NCI-H2196 (cell line): ENCODE results near the gene MRPS30.
"Not testable (repeated sequence)": the region's sequence is repeated elsewhere in the genome, so short reads cannot be mapped to it uniquely, and the experiment has no call there.

Experiments used
- DNase-seq: peaks from one replicate; lab custom pipeline; 2025; ENCODE audit not compliant: unreplicated experiment; lab: John Stamatoyannopoulos, UW

The MRPS30 gene

GRCh38 chr5:44808435-44809214, at the start of gene MRPS30:
MRPS30 (plus strand) TSS chr5:44808947; CDS start chr5:44808963, 16 bp downstream.
- DNase-seq: peak; percentile 97

- DNase-seq: no peak
Observed at GRCh38 chr5:44769200-44769876, 39.4 kb upstream of the MRPS30 start.

- no peak for DNase-seq
Observed at GRCh38 chr5:44769877-44770209, 38.9 kb upstream of the MRPS30 start.

GRCh38 chr5:44770780-44771717, 37.7 kb upstream of the MRPS30 start:
- no peak for DNase-seq

GRCh38 chr5:44772397-44772796, 36.4 kb upstream of the MRPS30 start:
- DNase-seq: not testable (repeated sequence)

- peak; percentile 46 for DNase-seq
Observed at GRCh38 chr5:44774279-44774880, 34.4 kb upstream of the MRPS30 start.

GRCh38 chr5:44779167-44779566, 29.6 kb upstream of the MRPS30 start:
- DNase-seq: no peak

- no peak for DNase-seq
Observed at GRCh38 chr5:44783634-44784315, 25.0 kb upstream of the MRPS30 start.

- no peak for DNase-seq
Observed at GRCh38 chr5:44787731-44788130, 21.0 kb upstream of the MRPS30 start.

- DNase-seq: not testable (repeated sequence)
Observed at GRCh38 chr5:44789372-44789995, 19.3 kb upstream of the MRPS30 start.

- not testable (repeated sequence) for DNase-seq
Observed at GRCh38 chr5:44792031-44792673, 16.6 kb upstream of the MRPS30 start.

- no peak for DNase-seq
Observed at GRCh38 chr5:44794371-44794770, 14.4 kb upstream of the MRPS30 start.

GRCh38 chr5:44795496-44795895, 13.3 kb upstream of the MRPS30 start:
- DNase-seq: no peak

GRCh38 chr5:44797841-44798240, 10.9 kb upstream of the MRPS30 start:
- DNase-seq: no peak

- DNase-seq: no peak
Observed at GRCh38 chr5:44801992-44802391, 6.8 kb upstream of the MRPS30 start.

- DNase-seq: no peak
Observed at GRCh38 chr5:44806608-44807007, 2.1 kb upstream of the MRPS30 start.

- DNase-seq: no peak
Observed at GRCh38 chr5:44807269-44807668, 1.5 kb upstream of the MRPS30 start.

GRCh38 chr5:44809215-44809955, 638 bp downstream of the MRPS30 start:
- DNase-seq: peak; percentile 40

GRCh38 chr5:44809956-44810420, 1.2 kb downstream of the MRPS30 start:
- no peak for DNase-seq
